GM12864 (cell line): ENCODE results near the gene TBPL2.
"Not testable (repeated sequence)": the region's sequence is repeated elsewhere in the genome, so short reads cannot be mapped to it uniquely, and the experiment has no call there.

Source experiments
- DNase-seq: peaks from one replicate; pipeline ENCODE4 v3.0.0-alpha.2; 2011; ENCODE audit warnings: low read depth
- H3K4me3 ChIP-seq: 2 replicates; pipeline ENCODE4 v1.5.1; 2011; ENCODE audit warnings: mild to moderate bottlenecking, low read depth, low read length, control low read depth
- CTCF ChIP-seq: IDR thresholded peaks from 2 replicates; pipeline ENCODE4 v1.5.1; 2011; ENCODE audit warnings: low read depth, mild to moderate bottlenecking, moderate library complexity, low read length, control low read depth, inconsistent platforms; ENCODE audit errors: missing control alignments

Gene TBPL2

GRCh38 chr14:55467307-55467706 lies 26.9 kb upstream of the TBPL2 start:
- DNase-seq = no peak
- no peak overlapping the region for H3K4me3 ChIP-seq
- TF ChIP-seq CTCF = no peak

- DNase-seq = no peak
- no peak overlapping the region for H3K4me3 ChIP-seq
- no peak for TF ChIP-seq CTCF
These were observed 18.5 kb upstream of the TBPL2 start for GRCh38 chr14:55458800-55459515.

GRCh38 chr14:55457496-55457895 lies 17.1 kb upstream of the TBPL2 start:
- H3K4me3 ChIP-seq = no peak overlapping the region
- no peak for TF ChIP-seq CTCF
- DNase-seq = no peak

- H3K4me3 ChIP-seq, DNase-seq: not testable (repeated sequence)
These were observed 16.0 kb upstream of the TBPL2 start for GRCh38 chr14:55456411-55456810.

- no peak overlapping the region for H3K4me3 ChIP-seq
- TF ChIP-seq CTCF = no peak
- DNase-seq = no peak
These were observed 14.0 kb upstream of the TBPL2 start for GRCh38 chr14:55454264-55455002.

GRCh38 chr14:55451950-55452349 lies 11.5 kb upstream of the TBPL2 start:
- no peak overlapping the region for H3K4me3 ChIP-seq
- no peak for DNase-seq
- no peak for TF ChIP-seq CTCF

- DNase-seq = no peak
- H3K4me3 ChIP-seq = no peak overlapping the region
- TF ChIP-seq CTCF = no peak
These were observed 11.0 kb upstream of the TBPL2 start for GRCh38 chr14:55451398-55451797.
